HG02678 (cell line): Measurements from ENCODE around the gene LRTM2.

Experiments
- ATAC-seq: cut with Tn5 transposase; IDR thresholded peaks from one replicate; pipeline ENCODE4 v1.9.1; 2021; ENCODE audit warnings: mild to moderate bottlenecking, moderate library complexity; ENCODE audit not compliant: unreplicated experiment

LRTM2 gene

GRCh38 chr12:1864456-1864855, 44.1 kb downstream of the LRTM2 start:
- ATAC-seq = no peak

- ATAC-seq = no peak
Measured at GRCh38 chr12:1864867-1865266, 44.5 kb downstream of the LRTM2 start.

- no peak for ATAC-seq
Measured at GRCh38 chr12:1865284-1865866, 45.0 kb downstream of the LRTM2 start.

- ATAC-seq = no peak
Measured at GRCh38 chr12:1869145-1869544, 48.8 kb downstream of the LRTM2 start.

- ATAC-seq = no peak
Measured at GRCh38 chr12:1870086-1870485, 49.7 kb downstream of the LRTM2 start.

GRCh38 chr12:1870998-1871917, 50.9 kb downstream of the LRTM2 start:
- no peak for ATAC-seq

- no peak for ATAC-seq
Measured at GRCh38 chr12:1872001-1872400, 51.6 kb downstream of the LRTM2 start.

- ATAC-seq = no peak
Measured at GRCh38 chr12:1872448-1872847, 52.1 kb downstream of the LRTM2 start.

- ATAC-seq = no peak
Measured at GRCh38 chr12:1873531-1874510, 53.5 kb downstream of the LRTM2 start.

- no peak for ATAC-seq
Measured at GRCh38 chr12:1875608-1876007, 55.2 kb downstream of the LRTM2 start.

- no peak for ATAC-seq
Measured at GRCh38 chr12:1876086-1876485, 55.7 kb downstream of the LRTM2 start.

- no peak for ATAC-seq
Measured at GRCh38 chr12:1877169-1877878, 57.0 kb downstream of the LRTM2 start.

- no peak for ATAC-seq
Measured at GRCh38 chr12:1878214-1878613, 57.8 kb downstream of the LRTM2 start.

GRCh38 chr12:1878695-1879094, 58.3 kb downstream of the LRTM2 start:
- no peak for ATAC-seq

- no peak for ATAC-seq
Measured at GRCh38 chr12:1879633-1880032, 59.3 kb downstream of the LRTM2 start.

GRCh38 chr12:1880153-1880845, 59.9 kb downstream of the LRTM2 start:
- no peak for ATAC-seq

- ATAC-seq = no peak
Measured at GRCh38 chr12:1880876-1881275, 60.5 kb downstream of the LRTM2 start.

GRCh38 chr12:1881301-1881700, 60.9 kb downstream of the LRTM2 start:
- ATAC-seq = no peak

GRCh38 chr12:1881936-1882335, 61.6 kb downstream of the LRTM2 start:
- ATAC-seq = no peak

- no peak for ATAC-seq
Measured at GRCh38 chr12:1882405-1882804, 62.0 kb downstream of the LRTM2 start.
